HG02678 (cell line): Measurements from ENCODE around the gene PLET1.
A peak's percentile ranks its signal among the peaks of the same experiment; 100 is the strongest.

ENCODE experiments used
- ATAC-seq: cut with Tn5 transposase; IDR thresholded peaks from one replicate; pipeline ENCODE4 v1.9.1; 2021; ENCODE audit warnings: mild to moderate bottlenecking, moderate library complexity; ENCODE audit not compliant: unreplicated experiment

Gene PLET1

GRCh38 chr11:112285841-112286311 is 25.2 kb upstream of the PLET1 start:
- ATAC-seq: no peak

DNA sequence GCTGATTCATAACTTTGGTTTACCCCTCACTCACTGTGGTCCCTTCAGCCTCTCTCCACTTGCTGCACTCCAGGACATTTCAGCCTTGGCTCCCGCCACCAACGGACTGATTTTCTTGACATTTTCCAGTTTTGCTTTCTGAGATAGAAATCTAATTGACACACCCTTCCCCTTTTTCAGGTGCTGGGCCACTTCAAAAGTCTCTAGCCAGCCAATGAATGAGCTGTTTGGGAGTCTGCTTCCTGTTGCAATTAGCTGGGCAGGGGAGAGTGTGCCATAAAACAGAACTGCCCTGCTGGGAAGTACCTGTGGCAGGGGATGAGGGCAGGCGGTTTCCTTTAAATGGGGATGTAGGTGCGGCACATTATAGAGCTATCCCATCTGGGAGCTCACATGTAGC is 21.1 kb upstream of the PLET1 start:
- no peak for ATAC-seq

GRCh38 chr11:112280268-112281126 is 19.8 kb upstream of the PLET1 start:
- peak; percentile 94 for ATAC-seq

- ATAC-seq: peak; percentile 52
Measured at GRCh38 chr11:112279901-112280267, 19.2 kb upstream of the PLET1 start.

GRCh38 chr11:112278803-112279202 is 18.1 kb upstream of the PLET1 start:
- ATAC-seq: no peak

DNA sequence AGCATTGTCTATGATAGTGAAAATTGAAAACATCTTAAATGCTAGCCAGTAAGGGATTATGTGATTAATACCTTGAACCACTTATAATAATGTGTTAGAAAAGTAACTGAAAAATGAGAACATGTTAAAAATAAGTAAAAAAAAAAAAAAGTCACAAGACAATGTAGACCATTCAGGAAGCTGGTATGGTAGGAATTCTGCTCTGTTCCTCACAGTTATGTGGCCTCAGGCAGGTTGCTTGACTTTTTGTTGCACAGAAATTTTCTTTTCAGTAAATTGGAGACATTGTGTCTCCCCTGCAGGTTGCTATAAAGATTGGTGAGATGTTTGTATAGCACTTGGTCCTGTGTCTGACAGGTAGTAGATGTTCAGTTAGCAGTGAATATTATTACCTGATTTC is 17.3 kb upstream of the PLET1 start:
- ATAC-seq: no peak

DNA sequence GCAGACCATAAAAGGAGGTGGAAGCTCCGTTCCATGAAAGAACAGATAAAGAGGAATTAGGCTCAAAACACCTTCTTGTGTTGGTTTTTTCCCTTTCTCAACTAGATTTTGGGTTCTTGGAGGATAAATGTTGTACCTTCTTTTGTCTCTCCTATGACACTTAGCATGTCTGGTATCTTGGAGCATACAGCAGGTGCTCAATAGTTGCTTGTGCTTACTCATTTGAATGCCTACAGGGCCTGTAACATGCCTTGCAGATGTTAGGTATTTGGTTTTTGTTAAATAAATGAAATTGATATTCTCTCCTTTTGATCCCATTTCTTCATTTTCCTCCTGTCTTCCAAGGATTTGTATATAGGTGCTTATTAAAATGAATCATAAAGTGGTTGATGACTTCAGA is 16.4 kb upstream of the PLET1 start:
- ATAC-seq: no peak

GRCh38 chr11:112274007-112274783 is 13.5 kb upstream of the PLET1 start:
- no peak for ATAC-seq

- no peak for ATAC-seq
Measured at GRCh38 chr11:112273066-112273465, 12.4 kb upstream of the PLET1 start.

DNA sequence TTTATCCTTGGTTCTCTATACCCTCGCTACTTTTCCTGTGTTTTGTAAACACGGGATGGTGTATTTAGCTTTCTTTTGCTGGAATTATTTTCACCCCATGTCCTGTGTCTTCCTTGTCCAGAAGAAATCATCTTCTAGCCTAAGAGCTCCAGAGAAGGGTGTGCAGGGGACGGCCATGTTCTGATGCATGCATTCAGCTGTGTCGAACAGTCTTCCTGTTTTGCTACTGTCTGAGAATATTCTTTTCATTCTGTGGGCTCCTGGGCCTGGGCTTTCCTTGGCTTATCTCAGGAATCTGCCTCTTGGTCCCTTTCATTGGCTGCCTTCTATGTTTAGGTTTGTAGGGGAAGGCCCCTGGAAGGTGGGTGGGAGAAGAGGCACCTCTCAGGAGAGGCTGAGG is 10.6 kb upstream of the PLET1 start:
- ATAC-seq: no peak

GRCh38 chr11:112270551-112271180 is 10.0 kb upstream of the PLET1 start:
- ATAC-seq: no peak

DNA sequence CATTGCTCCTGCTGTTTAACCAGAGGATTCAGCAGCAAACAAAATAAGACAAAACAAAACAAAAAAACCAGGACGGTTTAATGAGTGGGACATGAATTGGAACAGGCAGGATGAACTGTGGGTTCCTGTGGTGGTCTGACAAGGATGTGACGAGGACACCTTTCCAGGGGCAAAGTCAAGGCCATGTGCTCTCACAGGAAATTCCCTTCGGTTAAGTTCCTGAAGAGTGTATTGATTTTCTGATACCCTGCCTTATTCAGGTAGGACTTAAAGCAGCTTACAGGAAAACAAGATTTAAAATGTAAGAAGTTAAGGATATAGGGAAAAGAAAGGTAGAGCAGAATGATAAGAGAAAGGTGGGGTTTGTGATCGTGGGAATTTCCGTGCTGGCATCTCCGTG is 8.5 kb upstream of the PLET1 start:
- ATAC-seq: no peak

GRCh38 chr11:112268406-112268805 is 7.7 kb upstream of the PLET1 start:
- no peak for ATAC-seq

GRCh38 chr11:112267188-112267591 is 6.5 kb upstream of the PLET1 start:
- no peak for ATAC-seq

GRCh38 chr11:112266410-112266778 is 5.7 kb upstream of the PLET1 start:
- no peak for ATAC-seq

DNA sequence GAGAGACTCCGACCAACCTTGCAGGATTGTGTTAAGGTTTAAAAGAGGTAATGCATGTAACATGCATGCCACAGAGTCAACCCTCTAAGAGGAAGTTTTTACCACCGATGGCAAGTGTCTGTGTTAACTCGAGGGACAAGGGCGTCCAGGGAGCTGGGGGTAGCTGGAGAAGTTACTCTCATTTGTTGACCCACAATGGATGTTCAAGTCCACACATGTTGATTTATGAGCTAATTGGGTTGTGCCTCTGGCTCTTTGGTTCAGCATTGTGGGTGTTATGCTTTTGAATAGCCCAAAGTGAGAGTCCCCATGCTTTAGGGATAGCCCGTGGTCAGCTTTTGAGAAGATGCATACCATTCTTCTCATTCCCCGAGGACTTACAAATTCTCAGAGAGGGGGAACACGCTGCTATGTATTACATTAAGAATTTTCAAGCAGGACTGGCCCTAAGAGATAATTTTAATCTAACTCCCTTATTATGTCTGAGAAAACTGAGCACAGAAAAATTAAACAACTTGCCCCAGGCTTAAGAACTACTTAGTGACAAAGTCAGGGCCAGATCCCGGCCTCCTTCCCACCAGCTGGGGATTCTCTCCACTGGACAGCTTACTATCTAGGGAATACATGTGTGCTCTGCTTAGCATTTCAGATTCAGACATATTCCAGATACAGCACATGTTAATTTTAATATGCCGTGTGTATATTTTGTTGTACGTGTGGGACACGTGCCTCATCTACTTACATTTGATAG is 5.2 kb upstream of the PLET1 start:
- ATAC-seq: no peak

DNA sequence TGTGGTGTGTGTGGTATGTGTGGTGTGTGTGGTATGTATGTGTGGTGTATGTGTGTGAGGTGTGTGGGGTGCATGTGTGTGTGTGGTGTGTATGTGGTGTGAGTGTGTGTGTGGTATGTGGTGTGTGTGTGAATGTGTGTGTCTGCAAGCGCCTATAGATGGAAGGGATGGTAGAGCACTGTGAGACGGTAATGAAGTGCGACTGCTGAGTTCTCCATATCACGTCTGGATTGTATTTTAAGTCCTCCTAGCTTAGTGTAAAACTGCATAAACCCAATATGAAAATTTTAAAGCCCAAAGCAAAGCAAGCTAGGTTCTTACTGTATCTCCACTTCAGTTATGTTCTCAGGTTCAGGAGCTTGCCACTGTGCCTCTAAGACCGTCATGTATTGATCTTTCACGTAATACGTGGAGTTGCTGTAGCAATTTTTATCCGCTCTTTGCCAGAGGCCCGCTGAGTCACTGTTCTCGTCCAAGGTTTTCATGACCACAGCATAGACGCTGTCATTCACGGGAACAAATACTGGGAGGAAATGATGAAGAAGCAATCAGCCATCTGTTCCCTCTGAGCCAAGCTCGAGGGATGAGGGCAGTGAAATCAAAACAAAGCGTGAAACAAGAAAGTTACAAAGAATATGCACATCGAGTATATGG is 5.5 kb downstream of the PLET1 start:
- no peak for ATAC-seq

GRCh38 chr11:112253605-112254242 is 6.9 kb downstream of the PLET1 start:
- ATAC-seq: no peak

GRCh38 chr11:112249871-112250610 is 10.6 kb downstream of the PLET1 start:
- no peak for ATAC-seq
